H1 (cell line): Measurements from ENCODE around the gene NOX5. TPM values are rescaled to one million over a fixed set of nuclear protein-coding genes. Genes with fewer than 3 reads are reported as not detected.

ENCODE experiments used
- ASH2L ChIP-seq: fragments of 200-600, 300-600 bp; sonication (generic); IDR thresholded peaks from one replicate; pipeline ENCODE4 v1.7.1; 2017; ENCODE audit warnings: low read length
- BACH1 ChIP-seq: IDR thresholded peaks from 2 replicates; pipeline ENCODE4 v1.6.1; 2012; ENCODE audit warnings: low read length, improper control_type of control experiment
- CEBPB ChIP-seq: IDR thresholded peaks from 2 replicates; pipeline ENCODE4 v1.6.1; 2012; ENCODE audit warnings: low read depth, low read length
- CREB1 ChIP-seq: IDR thresholded peaks from 2 replicates; pipeline ENCODE4 v1.6.1; 2012; ENCODE audit warnings: inconsistent platforms
- EGR1 ChIP-seq: IDR thresholded peaks from 2 replicates; pipeline ENCODE4 v1.6.1; 2011; ENCODE audit warnings: low read depth, low read length, borderline replicate concordance
- EP300 ChIP-seq, 2 experiments: IDR thresholded peaks; 1 replicate in 1 of 2; 2 replicates in 1 of 2; pipeline ENCODE4 v1.6.1; 2011 to 2012; ENCODE audit warnings: low read depth in 2 of 2, low read length in 2 of 2, mild to moderate bottlenecking in 2 of 2, borderline replicate concordance in 1 of 2, inconsistent platforms in 1 of 2, moderate library complexity in 1 of 2
- FOSL1 ChIP-seq: IDR thresholded peaks from 2 replicates; pipeline ENCODE4 v1.6.1; 2011; ENCODE audit warnings: mild to moderate bottlenecking, low read depth, low read length, moderate library complexity; ENCODE audit not compliant: insufficient read depth
- KDM1A ChIP-seq: fragments of 200-600, 300-600 bp; sonication (generic); IDR thresholded peaks from 2 replicates; pipeline ENCODE4 v1.7.1; 2016; ENCODE audit warnings: mild to moderate bottlenecking, low read length, borderline replicate concordance
- KDM5A ChIP-seq: fragments of 200-600 bp; IDR thresholded peaks from 2 replicates; pipeline ENCODE4 v1.7.1; 2012; ENCODE audit warnings: mild to moderate bottlenecking, low read length, inconsistent platforms, mixed read lengths
- POLR2AphosphoS5 ChIP-seq: IDR thresholded peaks from 2 replicates; pipeline ENCODE4 v1.6.1; 2011; ENCODE audit warnings: low read depth, low read length
- RBBP5 ChIP-seq: IDR thresholded peaks from 2 replicates; pipeline ENCODE4 v1.7.1; 2012; ENCODE audit warnings: low read depth, mild to moderate bottlenecking, inconsistent platforms, low read length, moderate library complexity, borderline replicate concordance
- RFX5 ChIP-seq: IDR thresholded peaks from 2 replicates; pipeline ENCODE4 v1.6.1; 2011; ENCODE audit warnings: low read depth, low read length, improper control_type of control experiment, borderline replicate concordance
- SAP30 ChIP-seq: fragments of 300-600 bp; sonication (generic); IDR thresholded peaks from 2 replicates; pipeline ENCODE4 v1.7.1; 2012; ENCODE audit warnings: low read length, moderate library complexity, mild to moderate bottlenecking, inconsistent platforms; ENCODE audit not compliant: insufficient read depth, insufficient replicate concordance
- SIN3A ChIP-seq, 2 experiments: IDR thresholded peaks in 1 of 2; conservative IDR thresholded peaks in 1 of 2; 2 replicates each; pipeline ENCODE4 v1.6.1; 2011 to 2012; ENCODE audit warnings: low read length in 2 of 2, improper control_type of control experiment in 1 of 2, low read depth in 1 of 2, mild to moderate bottlenecking in 1 of 2
- SIRT6 ChIP-seq: IDR thresholded peaks from one replicate; pipeline ENCODE4 v1.7.1; 2012; ENCODE audit warnings: low read length, inconsistent platforms
- SIX5 ChIP-seq: IDR thresholded peaks from 2 replicates; pipeline ENCODE4 v1.6.1; 2011; ENCODE audit warnings: mild to moderate bottlenecking, low read depth, low read length
- SRF ChIP-seq: IDR thresholded peaks from 2 replicates; pipeline ENCODE4 v1.6.1; 2011; ENCODE audit warnings: mild to moderate bottlenecking, low read depth, low read length, moderate library complexity
- TBP ChIP-seq: IDR thresholded peaks from 2 replicates; pipeline ENCODE4 v1.6.1; 2011; ENCODE audit warnings: low read depth, low read length, improper control_type of control experiment
- TEAD4 ChIP-seq: IDR thresholded peaks from 2 replicates; pipeline ENCODE4 v1.6.1; 2012; ENCODE audit warnings: low read depth, low read length, inconsistent platforms, mixed read lengths
- polyA plus RNA-seq, 7 experiments: library from polyadenylated mRNA; depleted of rRNA in 3 of 7; stranded (reverse) in 5 of 7; unstranded in 2 of 7; fragments of >200 nt in 5 of 7; fragments of 200-250 nt in 2 of 7; gene quantifications; 1 replicate in 5 of 7; 2 replicates in 1 of 7; 4 replicates in 1 of 7; pipeline versions ENCODE4 v1.2.1 to v1.2.3, GENCODE V29; 2011 to 2013; ENCODE audit warnings: missing spikeins in 2 of 7, mixed read lengths in 2 of 7
- total RNA-seq: library from RNA; stranded (reverse); fragmentation: NEBNext Ultra II Directional; extraction: Animal tissue kit (Norgen Biotek cat#: 25700); gene quantifications from 2 replicates; pipeline ENCODE4 v1.2.1, GENCODE V29; 2021
- TF ChIP-seq, protein P1 (sequence below), 3 experiments: IDR thresholded peaks; 1 replicate in 2 of 3; 2 replicates in 1 of 3; pipeline versions ENCODE4 v1.5.1 to v1.6.1; 2011; ENCODE audit warnings: low read length in 3 of 3, mild to moderate bottlenecking in 3 of 3, inconsistent platforms in 2 of 3, low read depth in 1 of 3, moderate library complexity in 1 of 3; ENCODE audit not compliant: insufficient read depth in 1 of 3; ENCODE audit errors: control extremely low read depth in 1 of 3
- TF ChIP-seq, protein P2 (sequence below): IDR thresholded peaks from 2 replicates; pipeline ENCODE4 v1.6.1; 2011; ENCODE audit warnings: low read length, improper control_type of control experiment

Gene NOX5
- total and polyA plus RNA-seq, 2 of the 8 experiments (the other 6 are each of a cell fraction or from before 2014, with no cell fraction given) = under 0.01 TPM; not detected in 1

DNA sequence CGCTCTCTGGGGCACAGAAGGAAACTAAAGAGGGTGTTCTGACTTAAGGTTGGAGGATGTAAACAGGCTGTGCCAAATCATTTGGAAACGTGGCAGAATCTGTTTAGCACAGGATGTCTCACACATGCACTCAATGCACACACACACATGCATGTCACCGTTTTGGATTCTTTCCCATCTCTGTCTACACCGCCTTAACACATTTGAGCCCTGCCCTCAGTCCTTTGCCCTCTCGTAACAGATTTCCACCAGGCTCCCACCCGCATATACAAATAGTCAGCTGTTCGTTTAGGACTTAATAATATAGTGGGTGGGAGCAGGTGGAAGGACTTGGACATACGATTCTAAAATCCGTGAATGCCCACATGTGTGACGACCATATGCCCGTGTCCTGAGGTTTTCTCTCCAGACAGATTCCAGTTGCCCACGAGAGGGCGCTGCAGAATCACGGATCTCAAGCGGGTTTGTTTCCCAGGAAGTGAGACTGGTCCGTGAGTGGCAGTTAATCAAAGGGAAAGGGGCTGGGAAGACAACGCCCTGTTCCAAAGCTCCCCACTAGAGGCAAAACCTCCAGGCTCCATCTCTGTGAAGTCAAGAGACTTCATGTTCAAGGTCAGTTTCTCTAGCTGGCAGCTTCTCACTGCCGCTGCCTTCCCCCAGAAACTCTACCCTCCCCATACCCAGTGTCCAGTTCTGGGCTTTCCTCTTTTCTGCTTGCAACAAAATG lies 44.5 kb downstream of the NOX5 start (continued):
- TF ChIP-seq RBBP5 (no peak), POLR2AphosphoS5 (no peak), FOSL1 (no peak), SIRT6 (no peak), SIX5 (no peak), BACH1 (peak; percentile 29; the same call in 1 of the 2 replicates), TEAD4 (no peak), EGR1 (no peak), SAP30 (no peak), TBP (no peak), KDM5A (no peak), ASH2L (no peak), EP300 (IDR thresholded peaks at IDR 0.05; ENCODE audit: borderline replicate concordance in 1 of 2, low read depth in 2 of 2, low read length in 2 of 2) (0 out of 3 replicates have a peak, but pooled peaks of 1 of the 2 experiments have one; percentile 19), CREB1 (no peak), RFX5 (no peak), CEBPB (no peak), SRF (no peak), KDM1A (no peak), SIN3A (conservative IDR thresholded peaks at IDR 0.05 in 1 of 2, IDR thresholded peaks at IDR 0.05 in 1 of 2; ENCODE audit: low read depth in 1 of 2, low read length in 2 of 2) (peak in 1 of 2 experiments; percentile 58; a peak in 1 of 4 replicates)
- TF ChIP-seq, protein P1, sequence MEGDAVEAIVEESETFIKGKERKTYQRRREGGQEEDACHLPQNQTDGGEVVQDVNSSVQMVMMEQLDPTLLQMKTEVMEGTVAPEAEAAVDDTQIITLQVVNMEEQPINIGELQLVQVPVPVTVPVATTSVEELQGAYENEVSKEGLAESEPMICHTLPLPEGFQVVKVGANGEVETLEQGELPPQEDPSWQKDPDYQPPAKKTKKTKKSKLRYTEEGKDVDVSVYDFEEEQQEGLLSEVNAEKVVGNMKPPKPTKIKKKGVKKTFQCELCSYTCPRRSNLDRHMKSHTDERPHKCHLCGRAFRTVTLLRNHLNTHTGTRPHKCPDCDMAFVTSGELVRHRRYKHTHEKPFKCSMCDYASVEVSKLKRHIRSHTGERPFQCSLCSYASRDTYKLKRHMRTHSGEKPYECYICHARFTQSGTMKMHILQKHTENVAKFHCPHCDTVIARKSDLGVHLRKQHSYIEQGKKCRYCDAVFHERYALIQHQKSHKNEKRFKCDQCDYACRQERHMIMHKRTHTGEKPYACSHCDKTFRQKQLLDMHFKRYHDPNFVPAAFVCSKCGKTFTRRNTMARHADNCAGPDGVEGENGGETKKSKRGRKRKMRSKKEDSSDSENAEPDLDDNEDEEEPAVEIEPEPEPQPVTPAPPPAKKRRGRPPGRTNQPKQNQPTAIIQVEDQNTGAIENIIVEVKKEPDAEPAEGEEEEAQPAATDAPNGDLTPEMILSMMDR (IDR thresholded peaks at IDR 0.05; ENCODE audit: control extremely low read depth in 1 of 3, insufficient read depth in 1 of 3, low read depth in 1 of 3, low read length in 3 of 3) = peak; percentile 87 to 99 (median 94)
- TF ChIP-seq, protein P2, sequence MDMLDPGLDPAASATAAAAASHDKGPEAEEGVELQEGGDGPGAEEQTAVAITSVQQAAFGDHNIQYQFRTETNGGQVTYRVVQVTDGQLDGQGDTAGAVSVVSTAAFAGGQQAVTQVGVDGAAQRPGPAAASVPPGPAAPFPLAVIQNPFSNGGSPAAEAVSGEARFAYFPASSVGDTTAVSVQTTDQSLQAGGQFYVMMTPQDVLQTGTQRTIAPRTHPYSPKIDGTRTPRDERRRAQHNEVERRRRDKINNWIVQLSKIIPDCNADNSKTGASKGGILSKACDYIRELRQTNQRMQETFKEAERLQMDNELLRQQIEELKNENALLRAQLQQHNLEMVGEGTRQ = no peak
